HepG2 (cell line): Measurements from ENCODE around the gene SDK1. TPM values are rescaled to one million over a fixed set of nuclear protein-coding genes. Genes with fewer than 3 reads are reported as not detected.

ENCODE experiments used
- ATAC-seq: fragments of 200-7000 bp; cut with Tn5 transposase; 3 replicates; pipeline ENCODE4 v1.9.1; 2020; ENCODE audit warnings: mild to moderate bottlenecking, moderate library complexity
- BruUV-seq: library from RNA; stranded (reverse); fragments of 400-500 nt; replicated peaks from 2 replicates; lab custom pipeline; 2021; lab: Mats Ljungman, UMichigan
- CTCF ChIA-PET: fragments of 300-600 bp; formaldehyde crosslinking; extraction: SDS; loops from one replicate; lab custom pipeline; 2021; ENCODE audit warnings: low total read pairs, inconsistent platforms, low intra/inter-chr PET ratio; lab: Yijun Ruan, JAX
- POLR2A ChIA-PET: fragments of 350-600 bp; sonication (Branson Sonifier 250); formaldehyde crosslinking; loops from one replicate; lab custom pipeline; 2020; ENCODE audit warnings: antibody characterized with exemption, inconsistent platforms; lab: Yijun Ruan, JAX
- DNase-seq: peaks from one replicate; pipeline ENCODE4 v3.0.0-alpha.2; 2015; ENCODE audit warnings: low spot score
- FAIRE-seq: peaks from 3 replicates; lab custom pipeline; 2011; peaks lifted over from hg19 to GRCh38; lab: Jason Lieb, UNC
- H2AFZ ChIP-seq: one replicate; pipeline ENCODE4 v1.6.1; 2011; ENCODE audit warnings: low read length, inconsistent platforms
- H3K27ac ChIP-seq: fragments of 300-600 bp; 3 replicates; pipeline ENCODE4 v1.8.0; 2011; ENCODE audit warnings: mixed run types, mild to moderate bottlenecking, mixed read lengths, low read length, inconsistent platforms; ENCODE audit not compliant: insufficient read depth; ENCODE audit errors: extremely low read length
- H3K27me3 ChIP-seq, 2 experiments: fragments of 200-600 bp in 1 of 2; 2 replicates in 1 of 2; 3 replicates in 1 of 2; pipeline versions ENCODE4 v1.6.0 to v1.8.0; 2011; ENCODE audit warnings: low read length in 2 of 2, mild to moderate bottlenecking in 2 of 2, moderate library complexity in 2 of 2, inconsistent platforms in 1 of 2; ENCODE audit not compliant: insufficient read depth in 2 of 2, control insufficient read depth in 1 of 2
- H3K36me3 ChIP-seq, 2 experiments: fragments of 200-600 bp in 1 of 2; replicated peaks in 1 of 2; 2 replicates in 1 of 2; 3 replicates in 1 of 2; pipeline versions ENCODE4 v1.5.1 to v1.8.0; 2011; ENCODE audit warnings: low read length in 2 of 2, inconsistent platforms in 1 of 2; ENCODE audit not compliant: insufficient read depth in 2 of 2, control insufficient read depth in 1 of 2
- H3K4me1 ChIP-seq: 2 replicates; pipeline ENCODE4 v1.5.1; 2012; ENCODE audit warnings: low read length, inconsistent platforms; ENCODE audit not compliant: insufficient read depth
- H3K4me2 ChIP-seq: 2 replicates; pipeline ENCODE4 v1.6.0; 2011; ENCODE audit warnings: low read depth, low read length, inconsistent platforms
- H3K4me3 ChIP-seq, 3 experiments: fragments of 200-600 bp in 1 of 3; sonication (generic), shearing (Covaris generic) in 1 of 3; replicated peaks in 1 of 3; 2 replicates each; pipeline ENCODE4 v1.5.1; 2011 to 2016; ENCODE audit warnings: low read length in 3 of 3, inconsistent platforms in 2 of 3, low read depth in 2 of 3, mild to moderate bottlenecking in 2 of 3, control low read depth in 1 of 3, mixed read lengths in 1 of 3; ENCODE audit not compliant: insufficient read depth in 1 of 3
- H3K79me2 ChIP-seq: one replicate; pipeline ENCODE4 v1.6.1; 2011; ENCODE audit warnings: low read length, inconsistent platforms; ENCODE audit not compliant: insufficient read depth
- H3K9ac ChIP-seq: 2 replicates; pipeline ENCODE4 v1.6.0; 2011; ENCODE audit warnings: mild to moderate bottlenecking, low read depth, low read length, inconsistent platforms; ENCODE audit not compliant: insufficient read depth
- H3K9me3 ChIP-seq: 2 replicates; pipeline ENCODE4 v1.5.1; 2012; ENCODE audit warnings: mild to moderate bottlenecking, low read length
- H4K20me1 ChIP-seq: 2 replicates; pipeline ENCODE4 v1.6.0; 2011; ENCODE audit warnings: inconsistent platforms, mild to moderate bottlenecking, low read length, moderate library complexity; ENCODE audit not compliant: insufficient read depth
- CCDC6 ChIP-seq: sonication (generic); formaldehyde crosslinking; IDR thresholded peaks from 2 replicates; pipeline ENCODE4 v1.8.1; 2022; ENCODE audit warnings: mild to moderate bottlenecking, missing genetic modification reagents, moderate library complexity
- CENPX ChIP-seq: sonication (generic); formaldehyde crosslinking; IDR thresholded peaks from 2 replicates; pipeline ENCODE4 v1.9.0; 2021; ENCODE audit warnings: mild to moderate bottlenecking, missing genetic modification reagents, moderate library complexity
- NFIC ChIP-seq: IDR thresholded peaks from 2 replicates; pipeline ENCODE4 v1.6.1; 2012; ENCODE audit warnings: mild to moderate bottlenecking, low read length, inconsistent platforms
- USF2 ChIP-seq, 2 experiments: sonication (generic) in 1 of 2; formaldehyde crosslinking in 1 of 2; IDR thresholded peaks; 2 replicates each; pipeline versions ENCODE4 v1.5.1 to v1.6.1; 2011 to 2020; ENCODE audit warnings: borderline replicate concordance in 1 of 2, low read depth in 1 of 2, low read length in 1 of 2, mild to moderate bottlenecking in 1 of 2, missing genetic modification reagents in 1 of 2, moderate library complexity in 1 of 2
- ZBTB20 ChIP-seq: sonication (generic); formaldehyde crosslinking; IDR thresholded peaks from 2 replicates; pipeline ENCODE4 v1.8.1; 2023; ENCODE audit warnings: missing genetic modification reagents, low read depth, mild to moderate bottlenecking, borderline replicate concordance
- ZKSCAN1 ChIP-seq: fragments of 150-350 bp; IDR thresholded peaks from 2 replicates; pipeline ENCODE4 v1.6.1; 2014; ENCODE audit warnings: low read length
- ZMYM2 ChIP-seq: sonication (generic); formaldehyde crosslinking; IDR thresholded peaks from 2 replicates; pipeline ENCODE4 v1.8.0; 2022; ENCODE audit warnings: mild to moderate bottlenecking, missing genetic modification reagents
- ZNF430 ChIP-seq: sonication (generic); formaldehyde crosslinking; IDR thresholded peaks from 2 replicates; pipeline ENCODE4 v1.9.0; 2021; ENCODE audit warnings: mild to moderate bottlenecking, missing genetic modification reagents
- WGBS: methylation state at CpG from one replicate; pipeline ENCODE4 v1.1.6; 2017; ENCODE audit warnings: low lambda C conversion rate; 5-methylcytosine and 5-hydroxymethylcytosine counted together
- in situ Hi-C: cut with HindIII; loops from 2 replicates; pipeline ENCODE4 v1.10.0; 2017; ENCODE audit warnings: low pct_unique_long_range_greater_than_20kb; ENCODE audit not compliant: extremely low pct_ligation_motif_present
- intact Hi-C: fragments of 100-400 bp; cut with micrococcal nuclease; formaldehyde crosslinking; loops from one replicate; pipeline ENCODE4 v1.10.0; 2022; ENCODE audit not compliant: unreplicated experiment
- polyA plus RNA-seq, 8 experiments: library from polyadenylated mRNA; depleted of rRNA in 3 of 8; stranded (reverse) in 7 of 8; unstranded in 1 of 8; fragments of >200 nt; fragmentation: Illumina TruSeq in 4 of 8; extraction: Trizol in 4 of 8; gene quantifications; 2 replicates each; pipeline versions ENCODE4 v1.2.1 to v1.2.3, GENCODE V29; 2011 to 2016; ENCODE audit warnings: low read depth in 4 of 8, missing spikeins in 1 of 8, mixed read lengths in 1 of 8; ENCODE audit not compliant: insufficient read depth in 1 of 8
- total RNA-seq, 5 experiments: library from RNA; depleted of rRNA; stranded (reverse); fragments of >200 nt; fragmentation: Illumina TruSeq; extraction: Trizol; gene quantifications; 2 replicates each; pipeline ENCODE4 v1.2.3, GENCODE V29; 2016; ENCODE audit warnings: low read depth in 1 of 5

Gene SDK1
- total and polyA plus RNA-seq, 2 of the 13 experiments (the other 11 are each of a cell fraction or from before 2014, with no cell fraction given): 0.35 to 2.4 TPM

GRCh38 chr7:4245135-4245865 is 944.2 kb downstream of the SDK1 start:
- Histone ChIP-seq H3K9me3 (no peaks in the 10 kb centered on the region), H3K79me2 (no peaks in the 10 kb centered on the region), H3K4me2 (no peak overlapping the region), H3K27me3 (no peaks in the 10 kb centered on the region), H4K20me1 (no peaks in the 10 kb centered on the region), H3K4me3 (no peak overlapping the region), H3K27ac (no peak overlapping the region), H3K9ac (no peak overlapping the region), H2AFZ (no peak overlapping the region), H3K36me3 (no peaks in the 10 kb centered on the region), H3K4me1 (peaks cover 15% of the 10 kb centered on the region)
- no peak for FAIRE-seq
- DNase-seq: no peak
- in situ Hi-C loops: no loop called here
- BruUV-seq: no TSS peak
- WGBS: 96% methylated on average over 18 of the region's 19 CpGs
- TF ChIP-seq ZBTB20 (CRISPR knock-in tag): no peak
- TF ChIP-seq ZNF430 (CRISPR knock-in tag): no peak
- no peak for TF ChIP-seq USF2 (IDR thresholded peaks at IDR 0.05; ENCODE audit: low read depth, low read length)
- TF ChIP-seq USF2 (CRISPR knock-in tag; IDR thresholded peaks at IDR 0.05; ENCODE audit: borderline replicate concordance): no peak
- no peak for TF ChIP-seq ZKSCAN1
- no peak for TF ChIP-seq NFIC
- no peak for TF ChIP-seq CCDC6
- no peak for TF ChIP-seq ZMYM2 (CRISPR knock-in tag)
- TF ChIP-seq CENPX (CRISPR knock-in tag): no peak
- CTCF ChIA-PET: no interaction called here
- intact Hi-C loops: no loop called here
- POLR2A ChIA-PET: no interaction called here
- ATAC-seq: no peak
